GM18868 (cell line): Measurements from ENCODE around the gene ARHGEF17.

ENCODE experiments used
- ATAC-seq: cut with Tn5 transposase; IDR thresholded peaks from one replicate; pipeline ENCODE4 v1.9.1; 2021; ENCODE audit warnings: mild to moderate bottlenecking, moderate library complexity; ENCODE audit not compliant: unreplicated experiment

ARHGEF17 gene

DNA sequence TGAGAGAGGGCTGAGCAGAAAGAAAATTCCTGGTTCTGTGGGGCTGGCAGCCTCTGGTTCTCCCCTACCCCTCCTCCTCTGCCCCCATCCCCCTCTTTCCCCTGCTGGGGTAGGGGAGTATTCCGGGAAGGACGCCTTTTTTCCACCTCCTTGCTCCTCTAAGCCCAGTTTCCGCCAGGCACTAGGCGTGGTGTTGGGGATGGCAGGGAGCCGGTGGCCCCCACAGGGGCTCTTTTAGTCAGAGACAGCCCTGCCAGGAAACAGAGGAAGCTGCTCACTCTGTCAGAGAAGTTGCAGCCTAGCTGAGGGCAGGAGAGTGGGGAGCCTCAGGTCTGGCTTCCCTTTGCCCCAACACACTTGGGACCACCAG, 15.6 kb upstream of the ARHGEF17 start:
- no peak for ATAC-seq

GRCh38 chr11:73293356-73293936, 14.6 kb upstream of the ARHGEF17 start:
- no peak for ATAC-seq

DNA sequence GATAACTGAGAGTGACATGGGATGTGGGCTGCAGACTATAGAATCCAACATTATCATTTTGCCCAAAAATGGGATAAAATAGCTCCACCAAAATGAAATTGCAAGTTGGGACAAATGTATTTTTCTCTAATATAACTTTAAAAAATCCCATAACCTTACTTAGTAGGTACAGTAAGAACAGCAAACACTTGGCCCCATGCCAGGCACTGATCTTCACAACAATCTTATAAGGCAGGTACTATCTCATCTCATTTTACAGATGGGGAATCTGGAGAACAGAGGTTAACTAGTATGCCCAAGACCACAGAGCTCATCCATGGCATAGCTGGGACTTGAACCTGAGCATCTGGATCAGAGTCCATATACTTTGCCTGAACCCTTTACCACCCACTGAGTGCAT, 13.5 kb upstream of the ARHGEF17 start:
- ATAC-seq: no peak

GRCh38 chr11:73295241-73295995, 12.7 kb upstream of the ARHGEF17 start:
- ATAC-seq: no peak

GRCh38 chr11:73295996-73296318, 12.1 kb upstream of the ARHGEF17 start:
- ATAC-seq: no peak

DNA sequence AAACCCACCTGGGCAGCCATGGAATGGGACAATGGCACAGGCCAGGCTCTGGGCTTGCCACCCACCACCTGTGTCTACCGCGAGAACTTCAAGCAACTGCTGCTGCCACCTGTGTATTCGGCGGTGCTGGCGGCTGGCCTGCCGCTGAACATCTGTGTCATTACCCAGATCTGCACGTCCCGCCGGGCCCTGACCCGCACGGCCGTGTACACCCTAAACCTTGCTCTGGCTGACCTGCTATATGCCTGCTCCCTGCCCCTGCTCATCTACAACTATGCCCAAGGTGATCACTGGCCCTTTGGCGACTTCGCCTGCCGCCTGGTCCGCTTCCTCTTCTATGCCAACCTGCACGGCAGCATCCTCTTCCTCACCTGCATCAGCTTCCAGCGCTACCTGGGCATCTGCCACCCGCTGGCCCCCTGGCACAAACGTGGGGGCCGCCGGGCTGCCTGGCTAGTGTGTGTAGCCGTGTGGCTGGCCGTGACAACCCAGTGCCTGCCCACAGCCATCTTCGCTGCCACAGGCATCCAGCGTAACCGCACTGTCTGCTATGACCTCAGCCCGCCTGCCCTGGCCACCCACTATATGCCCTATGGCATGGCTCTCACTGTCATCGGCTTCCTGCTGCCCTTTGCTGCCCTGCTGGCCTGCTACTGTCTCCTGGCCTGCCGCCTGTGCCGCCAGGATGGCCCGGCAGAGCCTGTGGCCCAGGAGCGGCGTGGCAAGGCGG, 11.4 kb upstream of the ARHGEF17 start:
- no peak for ATAC-seq

GRCh38 chr11:73297231-73297590, 10.9 kb upstream of the ARHGEF17 start:
- ATAC-seq: no peak

DNA sequence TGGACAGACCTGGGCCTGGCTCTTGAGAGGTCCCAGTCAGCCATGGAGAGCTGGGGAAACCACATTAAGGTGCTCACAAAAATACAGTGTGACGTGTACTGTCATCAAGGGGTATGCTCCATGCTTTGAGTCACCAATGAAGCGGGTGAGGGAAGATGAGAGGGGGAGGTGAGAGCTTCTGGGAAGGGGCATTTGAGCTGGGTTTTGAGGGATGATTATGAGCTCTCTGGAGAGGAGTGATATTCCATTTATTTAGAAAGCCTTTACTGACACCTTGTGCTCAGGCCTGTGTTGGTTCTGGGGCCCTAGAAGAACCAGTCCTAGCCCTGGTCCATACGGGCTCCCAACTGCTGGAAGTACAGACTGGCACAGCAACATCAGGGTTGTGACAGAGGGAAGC, 10.4 kb upstream of the ARHGEF17 start:
- no peak for ATAC-seq

DNA sequence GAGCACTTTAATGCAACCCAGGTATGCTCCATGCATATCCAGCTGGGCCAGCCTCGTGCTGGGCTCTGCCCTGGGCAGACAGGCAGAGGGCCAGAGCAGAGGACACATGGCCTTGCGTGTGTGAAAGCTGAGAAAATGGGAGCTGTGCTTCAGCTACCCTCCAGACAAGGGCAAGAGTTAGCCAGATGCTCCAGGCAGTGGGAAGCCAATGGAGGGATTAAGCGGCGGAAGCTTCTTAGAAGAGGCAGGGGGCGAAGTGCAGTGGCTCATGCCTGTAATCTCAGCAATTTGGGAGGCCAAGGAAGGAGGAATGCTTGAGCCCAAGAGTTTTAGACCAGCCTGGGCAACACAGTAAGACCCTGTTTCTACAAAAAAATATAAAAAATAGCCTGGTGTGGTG, 9.8 kb upstream of the ARHGEF17 start:
- ATAC-seq: no peak

GRCh38 chr11:73299751-73300150, 8.3 kb upstream of the ARHGEF17 start:
- ATAC-seq: no peak

DNA sequence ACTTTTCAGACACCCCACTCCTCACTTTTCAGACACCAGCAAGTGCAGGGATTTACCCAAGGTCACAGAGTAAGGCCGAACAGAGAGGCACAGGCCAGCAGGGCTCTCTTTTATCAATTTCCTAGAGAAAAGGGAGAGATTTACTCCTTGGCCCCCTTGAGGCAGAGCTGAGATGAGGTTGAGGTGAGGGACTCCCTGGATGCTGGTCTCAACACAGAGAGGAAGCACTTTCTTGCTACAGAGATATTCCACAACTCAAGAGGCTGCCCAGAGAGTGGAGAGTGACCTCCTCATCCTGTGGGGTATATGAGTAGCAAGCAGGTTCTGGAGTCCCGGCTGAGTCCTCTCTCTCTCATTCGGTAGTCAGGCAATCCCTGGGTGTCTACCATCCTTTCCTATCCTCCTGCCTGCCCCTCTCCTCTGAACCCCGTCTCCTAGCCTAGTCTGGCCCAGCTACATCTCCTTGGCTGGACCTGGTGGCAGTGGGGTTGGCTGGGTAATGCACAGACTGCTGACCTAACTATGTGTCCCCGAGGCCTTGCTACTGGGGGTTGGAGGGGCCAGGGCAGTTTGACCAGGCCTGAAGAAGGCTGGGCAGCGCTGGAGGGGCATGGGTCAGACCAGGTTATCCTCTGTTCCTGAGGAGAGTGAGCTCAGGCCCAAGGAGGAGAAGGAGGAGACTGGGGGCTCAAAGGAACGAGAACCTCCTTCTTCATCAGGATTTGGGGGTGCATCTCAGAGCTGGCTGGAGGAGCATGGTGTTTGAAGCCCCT, 1.8 kb upstream of the ARHGEF17 start:
- no peak for ATAC-seq

- no peak for ATAC-seq
Observed at GRCh38 chr11:73306977-73307322, 1.1 kb upstream of the ARHGEF17 start.

DNA sequence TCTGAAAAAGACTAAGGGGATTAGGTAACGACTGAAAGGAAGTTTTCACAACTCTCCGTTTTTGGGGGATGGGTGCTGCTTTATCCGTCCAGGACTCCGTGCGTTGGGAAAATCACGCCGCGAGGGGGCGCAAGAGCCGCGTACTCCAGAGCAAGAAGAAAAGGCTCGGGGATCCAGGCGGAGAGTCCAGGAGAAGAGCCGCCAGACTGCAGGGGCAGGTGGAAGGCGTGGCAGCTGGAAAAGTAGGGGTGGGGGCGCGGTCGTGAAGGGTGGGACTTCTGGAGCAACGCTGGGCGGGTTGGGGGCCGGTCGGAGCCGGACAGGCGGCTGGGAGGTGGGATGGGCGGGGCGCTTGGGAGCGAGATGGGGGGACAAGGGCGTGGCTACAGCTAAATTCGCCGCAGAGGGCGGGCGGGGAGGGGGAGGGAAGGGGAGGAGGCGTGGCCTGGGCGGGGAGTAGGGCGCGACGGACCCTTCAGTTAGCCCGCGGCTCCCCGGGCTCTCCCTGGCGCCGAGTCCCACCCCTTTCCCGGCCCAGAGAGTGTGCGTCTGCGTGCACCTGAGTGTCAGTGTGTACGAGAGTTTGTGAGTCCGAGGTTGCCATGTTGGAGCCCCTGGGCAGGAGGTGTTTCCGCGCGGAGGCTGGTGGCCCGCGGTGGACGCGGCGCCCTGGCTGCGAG, 613 bp upstream of the ARHGEF17 start:
- ATAC-seq: peak; percentile 67

DNA sequence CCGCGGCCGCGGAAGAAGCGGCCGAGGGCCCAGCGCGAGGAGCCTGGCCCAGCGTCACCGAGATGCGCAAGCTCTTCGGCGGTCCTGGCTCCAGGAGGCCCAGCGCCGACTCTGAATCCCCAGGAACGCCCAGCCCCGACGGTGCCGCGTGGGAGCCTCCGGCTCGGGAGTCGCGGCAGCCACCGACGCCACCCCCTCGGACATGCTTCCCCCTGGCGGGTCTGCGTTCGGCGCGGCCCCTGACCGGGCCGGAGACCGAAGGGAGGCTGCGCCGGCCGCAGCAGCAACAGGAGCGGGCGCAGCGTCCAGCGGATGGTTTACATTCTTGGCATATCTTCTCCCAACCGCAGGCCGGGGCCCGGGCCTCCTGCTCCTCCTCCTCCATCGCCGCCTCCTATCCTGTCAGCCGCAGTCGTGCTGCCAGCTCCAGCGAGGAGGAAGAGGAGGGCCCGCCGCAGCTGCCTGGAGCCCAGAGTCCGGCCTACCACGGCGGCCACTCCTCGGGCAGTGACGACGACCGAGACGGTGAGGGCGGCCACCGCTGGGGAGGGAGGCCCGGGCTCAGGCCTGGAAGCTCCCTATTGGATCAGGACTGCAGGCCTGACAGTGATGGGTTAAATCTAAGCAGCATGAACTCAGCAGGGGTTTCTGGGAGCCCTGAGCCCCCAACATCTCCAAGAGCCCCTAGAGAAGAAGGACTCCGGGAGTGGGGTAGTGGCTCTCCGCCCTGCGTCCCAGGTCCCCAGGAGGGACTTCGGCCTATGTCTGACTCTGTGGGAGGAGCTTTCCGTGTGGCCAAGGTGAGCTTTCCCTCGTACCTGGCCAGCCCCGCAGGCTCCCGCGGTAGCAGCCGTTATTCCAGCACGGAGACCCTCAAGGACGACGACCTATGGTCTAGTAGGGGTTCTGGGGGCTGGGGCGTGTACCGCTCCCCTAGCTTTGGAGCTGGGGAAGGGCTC, 1.2 kb downstream of the ARHGEF17 start:
- ATAC-seq: no peak

DNA sequence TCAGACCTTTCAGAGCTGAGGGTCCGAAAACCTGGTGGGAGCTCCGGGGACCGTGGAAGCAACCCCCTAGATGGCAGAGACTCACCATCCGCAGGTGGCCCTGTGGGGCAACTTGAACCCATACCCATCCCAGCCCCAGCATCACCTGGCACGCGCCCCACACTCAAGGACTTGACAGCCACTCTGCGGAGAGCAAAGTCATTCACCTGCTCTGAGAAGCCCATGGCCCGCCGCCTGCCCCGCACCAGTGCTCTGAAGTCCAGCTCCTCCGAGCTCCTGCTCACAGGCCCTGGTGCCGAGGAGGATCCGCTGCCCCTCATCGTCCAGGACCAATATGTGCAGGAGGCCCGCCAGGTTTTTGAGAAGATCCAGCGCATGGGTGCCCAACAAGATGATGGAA, 2.0 kb downstream of the ARHGEF17 start:
- no peak for ATAC-seq

- no peak for ATAC-seq
Observed at GRCh38 chr11:73310661-73311393, 2.8 kb downstream of the ARHGEF17 start.

GRCh38 chr11:73311394-73311869, 3.4 kb downstream of the ARHGEF17 start:
- ATAC-seq: no peak

DNA sequence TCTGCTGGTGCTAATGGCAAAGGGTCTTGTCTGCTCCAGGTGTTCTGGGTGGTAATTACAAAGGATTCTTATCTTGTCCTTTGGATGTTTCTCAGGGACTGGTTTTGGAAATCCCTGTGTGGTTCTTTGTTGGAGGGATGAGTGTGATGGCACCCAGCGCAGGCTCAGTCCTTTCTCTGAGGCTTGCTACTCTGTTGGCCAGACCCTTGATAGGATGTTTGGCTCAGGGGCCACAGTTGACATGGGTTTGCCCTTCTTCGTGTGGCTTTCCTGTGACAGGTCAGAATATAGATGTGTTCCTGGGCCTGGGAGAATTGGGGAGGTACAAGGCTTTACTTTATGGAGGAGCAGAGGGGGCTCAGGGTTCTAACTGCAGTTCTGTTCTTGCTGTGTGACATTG, 4.0 kb downstream of the ARHGEF17 start:
- ATAC-seq: no peak

DNA sequence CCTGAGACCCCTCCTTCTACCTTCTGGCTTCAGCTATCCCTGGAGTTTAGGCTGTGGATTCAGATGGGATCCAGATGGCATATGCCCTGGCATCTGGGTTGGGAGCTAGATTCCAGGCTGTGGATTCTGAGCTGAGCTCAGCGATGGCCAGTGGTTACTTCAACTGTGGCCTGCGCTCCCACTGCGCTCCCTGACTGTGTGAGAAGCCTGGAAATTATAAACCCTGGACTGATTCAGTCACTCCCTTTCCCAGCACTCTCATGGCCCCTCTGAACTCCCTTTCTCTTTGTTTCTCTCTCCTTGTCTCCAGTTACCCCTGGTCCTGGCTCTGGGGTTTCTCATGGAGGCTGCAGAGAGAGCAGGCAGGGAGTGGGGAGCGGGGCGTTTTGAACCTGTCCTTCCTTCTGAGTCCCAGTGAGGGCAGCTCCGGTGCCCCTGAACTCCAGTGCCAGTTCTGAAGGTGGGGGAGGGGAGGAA, 4.8 kb downstream of the ARHGEF17 start:
- ATAC-seq: no peak
